ENCODE results near the gene AP3B2. TPM values are rescaled to one million over a fixed set of nuclear protein-coding genes. Genes with fewer than 3 reads are reported as not detected.

The AP3B2 gene
- total RNA-seq, 2 donors from 2014 or later, result 0.51 TPM; not detected in 1

GRCh38 chr15:82689147-82689546 is 20.5 kb downstream of the AP3B2 start:
- no peaks in the 10 kb centered on the region for H3K27me3 ChIP-seq
- H3K27ac ChIP-seq, result no peak overlapping the region
- no peak for TF ChIP-seq CTCF (IDR thresholded peaks at IDR 0.05)
- H3K36me3 ChIP-seq, result no peaks in the 10 kb centered on the region
- no peaks in the 10 kb centered on the region for H3K4me1 ChIP-seq
- no peak for DNase-seq (ENCODE audit: low spot score)
- no peaks in the 10 kb centered on the region for H3K9me3 ChIP-seq
- H3K4me3 ChIP-seq, result no peak overlapping the region

- Histone ChIP-seq H3K27ac (no peak overlapping the region), H3K9me3 (no peaks in the 10 kb centered on the region), H3K36me3 (no peaks in the 10 kb centered on the region), H3K4me1 (no peaks in the 10 kb centered on the region), H3K4me3 (no peak overlapping the region), H3K27me3 (no peaks in the 10 kb centered on the region)
- no peak for TF ChIP-seq CTCF (IDR thresholded peaks at IDR 0.05)
- DNase-seq (ENCODE audit: low spot score), result no peak
Observed at GRCh38 chr15:82688691-82689090, 21.0 kb downstream of the AP3B2 start.

GRCh38 chr15:82681371-82681770 is 28.3 kb downstream of the AP3B2 start:
- H3K36me3 ChIP-seq, result no peaks in the 10 kb centered on the region
- H3K9me3 ChIP-seq, result no peaks in the 10 kb centered on the region
- no peak for TF ChIP-seq CTCF (IDR thresholded peaks at IDR 0.05)
- no peak overlapping the region for H3K27ac ChIP-seq
- no peak overlapping the region for H3K4me3 ChIP-seq
- DNase-seq (ENCODE audit: low spot score), result no peak
- peaks cover 0 to 14% of the 10 kb centered on the region in 2 donors for H3K27me3 ChIP-seq
- peaks cover 0 to 10% of the 10 kb centered on the region in 2 donors for H3K4me1 ChIP-seq

GRCh38 chr15:82680200-82681102 is 29.2 kb downstream of the AP3B2 start:
- TF ChIP-seq CTCF (IDR thresholded peaks at IDR 0.05), result no peak
- H3K9me3 ChIP-seq, result no peaks in the 10 kb centered on the region
- peaks cover 0 to 10% of the 10 kb centered on the region in 2 donors for H3K4me1 ChIP-seq
- peaks cover 0 to 14% of the 10 kb centered on the region in 2 donors for H3K27me3 ChIP-seq
- H3K36me3 ChIP-seq, result no peaks in the 10 kb centered on the region
- peak overlapping the region in 1 of 2 donors; percentile 31 for H3K4me3 ChIP-seq
- no peak overlapping the region for H3K27ac ChIP-seq
- DNase-seq (ENCODE audit: low spot score), result no peak

- no peaks in the 10 kb centered on the region for H3K9me3 ChIP-seq
- H3K36me3 ChIP-seq, result no peaks in the 10 kb centered on the region
- peaks cover 0 to 14% of the 10 kb centered on the region in 2 donors for H3K27me3 ChIP-seq
- H3K4me1 ChIP-seq, result peaks cover 0 to 10% of the 10 kb centered on the region in 2 donors
- no peak for TF ChIP-seq CTCF (IDR thresholded peaks at IDR 0.05)
- no peak overlapping the region for H3K27ac ChIP-seq
- DNase-seq (ENCODE audit: low spot score), result no peak
- peak overlapping the region in 1 of 2 donors; percentile 31 for H3K4me3 ChIP-seq
Observed at GRCh38 chr15:82679626-82680199, 30.0 kb downstream of the AP3B2 start.
